SK-N-SH (cell line): ENCODE measurements around the gene SMYD3. TPM values are rescaled to one million over a fixed set of nuclear protein-coding genes. Genes with fewer than 3 reads are reported as not detected.

ENCODE experiments used
- CTCF ChIA-PET: fragments of 300-600, 350-600 bp; formaldehyde crosslinking; extraction: SDS; loops from one replicate; lab custom pipeline; 2021; lab: Yijun Ruan, JAX
- POLR2A ChIA-PET: fragments of 350-600 bp; sonication (Branson Sonifier 250); formaldehyde crosslinking; extraction: SDS; loops from one replicate; lab custom pipeline; 2020; ENCODE audit warnings: antibody characterized with exemption, inconsistent platforms; lab: Yijun Ruan, JAX
- DNase-seq: peaks from one replicate; pipeline ENCODE4 v3.0.0; 2012
- H2AFZ ChIP-seq: fragments of 200-600 bp; sonication (generic); 2 replicates; pipeline ENCODE4 v1.8.1; 2016; ENCODE audit warnings: antibody characterized with exemption, mild to moderate bottlenecking, low read depth
- H3F3A ChIP-seq: fragments of 200-600 bp; sonication (generic); replicated peaks from 2 replicates; pipeline ENCODE3; 2016; ENCODE audit warnings: antibody characterized with exemption, mild to moderate bottlenecking; ENCODE audit not compliant: insufficient read depth
- H3K27ac ChIP-seq, 2 experiments: fragments of 200-500 bp in 1 of 2; fragments of 200-600 bp in 1 of 2; sonication (Bioruptor generic) in 1 of 2; sonication (generic), shearing (Covaris generic) in 1 of 2; 2 replicates each; pipeline versions ENCODE4 v1.5.1 to v1.6.1; 2014 to 2016; ENCODE audit warnings: low read depth in 2 of 2, inconsistent platforms in 1 of 2, low read length in 1 of 2, mild to moderate bottlenecking in 1 of 2, mixed read lengths in 1 of 2
- H3K27me3 ChIP-seq: fragments of 200-600 bp; sonication (generic), shearing (Covaris generic); 2 replicates; pipeline ENCODE4 v1.6.1; 2016; ENCODE audit warnings: mixed run types; ENCODE audit not compliant: insufficient read depth
- H3K36me3 ChIP-seq, 2 experiments: fragments of 200-500 bp in 1 of 2; fragments of 200-600 bp in 1 of 2; sonication (Bioruptor generic) in 1 of 2; sonication (generic) in 1 of 2; replicated peaks in 1 of 2; 2 replicates each; pipeline versions ENCODE3 to v1.5.1; 2014 to 2016; ENCODE audit warnings: low read length in 1 of 2, mild to moderate bottlenecking in 1 of 2; ENCODE audit not compliant: insufficient read depth in 2 of 2, control insufficient read depth in 1 of 2
- H3K4me1 ChIP-seq, 2 experiments: fragments of 200-500 bp in 1 of 2; fragments of 200-600 bp in 1 of 2; sonication (Bioruptor generic) in 1 of 2; sonication (generic), shearing (Covaris generic) in 1 of 2; 2 replicates each; pipeline versions ENCODE4 v1.5.1 to v1.6.1; 2014 to 2016; ENCODE audit warnings: low read depth in 1 of 2, low read length in 1 of 2, mixed run types in 1 of 2; ENCODE audit not compliant: insufficient read depth in 2 of 2, control insufficient read depth in 1 of 2
- H3K4me2 ChIP-seq: fragments of 200-600 bp; sonication (generic), shearing (Covaris generic); 2 replicates; pipeline ENCODE4 v1.6.1; 2017; ENCODE audit warnings: mixed run types
- H3K4me3 ChIP-seq, 2 experiments: fragments of 200-500 bp in 1 of 2; fragments of 200-600 bp in 1 of 2; sonication (Bioruptor generic) in 1 of 2; sonication (generic), shearing (Covaris generic) in 1 of 2; 2 replicates each; pipeline versions ENCODE4 v1.5.1 to v1.8.1; 2014 to 2016; ENCODE audit warnings: low read depth in 2 of 2, inconsistent platforms in 1 of 2, low read length in 1 of 2, mild to moderate bottlenecking in 1 of 2, mixed read lengths in 1 of 2, moderate library complexity in 1 of 2
- H3K79me2 ChIP-seq: fragments of 200-600 bp; sonication (generic); 2 replicates; pipeline ENCODE4 v1.8.1; 2017; ENCODE audit warnings: mild to moderate bottlenecking; ENCODE audit not compliant: insufficient read depth
- H3K9ac ChIP-seq: fragments of 200-600 bp; sonication (generic); 2 replicates; pipeline ENCODE4 v1.6.1; 2017; ENCODE audit warnings: mixed run types
- H3K9me2 ChIP-seq: fragments of 200-600 bp; sonication (generic); 2 replicates; pipeline ENCODE4 v1.6.1; 2017; ENCODE audit warnings: mixed run types
- H3K9me3 ChIP-seq: fragments of 200-600 bp; sonication (generic); 2 replicates; pipeline ENCODE4 v1.6.1; 2017; ENCODE audit warnings: mixed run types, mild to moderate bottlenecking, moderate library complexity
- H4K20me1 ChIP-seq: fragments of 200-600 bp; sonication (generic); 2 replicates; pipeline ENCODE4 v1.6.1; 2017; ENCODE audit warnings: mild to moderate bottlenecking, mixed run types; ENCODE audit not compliant: insufficient read depth
- CTCF ChIP-seq: fragments of 200-600 bp; sonication (generic); IDR thresholded peaks from 2 replicates; pipeline ENCODE4 v1.6.1; 2017; ENCODE audit warnings: antibody characterized with exemption, mild to moderate bottlenecking, moderate library complexity
- MXI1 ChIP-seq: IDR thresholded peaks from 2 replicates; pipeline ENCODE4 v1.6.1; 2012; ENCODE audit warnings: mild to moderate bottlenecking, low read depth, low read length, improper control_type of control experiment
- NFIC ChIP-seq: IDR thresholded peaks from 2 replicates; pipeline ENCODE4 v1.4.0; 2012; ENCODE audit warnings: borderline replicate concordance
- NRF1 ChIP-seq: IDR thresholded peaks from 2 replicates; pipeline ENCODE4 v1.6.1; 2012; ENCODE audit warnings: low read depth, mild to moderate bottlenecking, low read length
- REST ChIP-seq: IDR thresholded peaks from 2 replicates; pipeline ENCODE4 v1.6.1; 2012; ENCODE audit warnings: mild to moderate bottlenecking, low read depth, low read length, moderate library complexity
- RXRA ChIP-seq: IDR thresholded peaks from 2 replicates; pipeline ENCODE4 v1.4.0; 2012; ENCODE audit warnings: low read depth, mild to moderate bottlenecking, borderline replicate concordance
- TAF1 ChIP-seq: IDR thresholded peaks from 2 replicates; pipeline ENCODE4 v1.6.1; 2012; ENCODE audit warnings: low read depth, mild to moderate bottlenecking, low read length, moderate library complexity, borderline replicate concordance
- USF2 ChIP-seq: fragments of 150-350 bp; IDR thresholded peaks from 2 replicates; pipeline ENCODE4 v1.6.1; 2017; ENCODE audit warnings: antibody characterized with exemption, low read length, low read depth, borderline replicate concordance
- WGBS: methylation state at CpG from one replicate; pipeline ENCODE4 v1.1.6; 2017; ENCODE audit warnings: low lambda C conversion rate; 5-methylcytosine and 5-hydroxymethylcytosine counted together
- polyA plus RNA-seq, 3 experiments: library from polyadenylated mRNA; depleted of rRNA; stranded (reverse); fragments of >200 nt; gene quantifications; 2 replicates each; pipeline ENCODE4 v1.2.3, GENCODE V29; 2012

Gene SMYD3
- polyA plus RNA-seq, 1 of the 3 experiments (the other 2 are of a cell fraction): 31.4 TPM

- Histone ChIP-seq H3K27me3 (no peaks in the 10 kb centered on the region), H3K4me3 (no peak overlapping the region), H3K9ac (no peak overlapping the region), H3K36me3 (peaks cover 23 to 26% of the 10 kb centered on the region in 2 experiments), H3K27ac (no peak overlapping the region), H3K4me1 (no peaks in the 10 kb centered on the region), H4K20me1 (no peaks in the 10 kb centered on the region), H2AFZ (no peak overlapping the region), H3K79me2 (no peaks in the 10 kb centered on the region; the same call in 1 of the 2 replicates), H3F3A (peaks cover 5% of the 10 kb centered on the region), H3K9me3 (no peaks in the 10 kb centered on the region), H3K4me2 (no peak overlapping the region), H3K9me2 (no peaks in the 10 kb centered on the region)
- CTCF ChIA-PET: no interaction called here
- POLR2A ChIA-PET: no interaction called here
- TF ChIP-seq TAF1 (no peak), RXRA (no peak), USF2 (no peak), CTCF (no peak)
- DNase-seq: no peak
- WGBS: 65% methylated on average over 7 of the region's 7 CpGs
Observed at GRCh38 chr1:246537441-246537840, 30.4 kb upstream of the SMYD3 start.

- Histone ChIP-seq H3K27me3 (no peaks in the 10 kb centered on the region), H3K9ac (no peak overlapping the region), H3F3A (peaks cover 2% of the 10 kb centered on the region), H3K9me2 (no peaks in the 10 kb centered on the region), H3K9me3 (no peaks in the 10 kb centered on the region), H3K4me3 (no peak overlapping the region), H2AFZ (no peak overlapping the region), H3K36me3 (peaks cover 0 to 2% of the 10 kb centered on the region in 2 experiments), H3K79me2 (no peaks in the 10 kb centered on the region), H4K20me1 (no peaks in the 10 kb centered on the region), H3K4me2 (no peak overlapping the region), H3K27ac (no peak overlapping the region), H3K4me1 (no peaks in the 10 kb centered on the region; a peak in 1 of 4 replicates)
- WGBS: 5% methylated on average over 1 of the region's 1 CpG
- ChIA-PET CTCF (no interaction called here), POLR2A (no interaction called here)
- TF ChIP-seq TAF1 (no peak), NRF1 (no peak), MXI1 (no peak), NFIC (no peak), REST (no peak)
- DNase-seq: no peak
Observed at GRCh38 chr1:246534114-246534513, 27.0 kb upstream of the SMYD3 start.
